ENCODE measurements around the gene PTPRK. TPM values are rescaled to one million over a fixed set of nuclear protein-coding genes. Genes with fewer than 3 reads are reported as not detected.

The PTPRK gene
- total RNA-seq, 1 donor from 2014 or later, result 117 TPM

- no peak for DNase-seq (ENCODE audit: low read depth)
- H3K36me3 ChIP-seq (ENCODE audit: control insufficient read depth, insufficient read depth, low read length), result no peaks in the 10 kb centered on the region
- no peaks in the 10 kb centered on the region for H3K27me3 ChIP-seq (ENCODE audit: control insufficient read depth, insufficient read depth, low read length)
- no peak overlapping the region for H3K4me3 ChIP-seq (ENCODE audit: low read depth, low read length)
- no peak for TF ChIP-seq CTCF (IDR thresholded peaks at IDR 0.05; ENCODE audit: insufficient read depth, low read length, poor library complexity, severe bottlenecking)
These were observed 7.8 kb upstream of the PTPRK start for GRCh38 chr6:128528241-128528640.

- no peak overlapping the region for H3K4me3 ChIP-seq (ENCODE audit: low read depth, low read length)
- no peaks in the 10 kb centered on the region for H3K27me3 ChIP-seq (ENCODE audit: control insufficient read depth, insufficient read depth, low read length)
- TF ChIP-seq CTCF (IDR thresholded peaks at IDR 0.05; ENCODE audit: insufficient read depth, low read length, poor library complexity, severe bottlenecking), result no peak
- H3K36me3 ChIP-seq (ENCODE audit: control insufficient read depth, insufficient read depth, low read length), result no peaks in the 10 kb centered on the region
- no peak for DNase-seq (ENCODE audit: low read depth)
These were observed 7.0 kb upstream of the PTPRK start for GRCh38 chr6:128527375-128527774.

GRCh38 chr6:128526152-128526914, 5.9 kb upstream of the PTPRK start:
- TF ChIP-seq CTCF (IDR thresholded peaks at IDR 0.05; ENCODE audit: insufficient read depth, low read length, poor library complexity, severe bottlenecking), result no peak
- Histone ChIP-seq H3K27me3 (ENCODE audit: control insufficient read depth, insufficient read depth, low read length) (no peaks in the 10 kb centered on the region), H3K4me3 (ENCODE audit: low read depth, low read length) (no peak overlapping the region), H3K36me3 (ENCODE audit: control insufficient read depth, insufficient read depth, low read length) (no peaks in the 10 kb centered on the region)
- no peak for DNase-seq (ENCODE audit: low read depth)

GRCh38 chr6:128525406-128525805, 5.0 kb upstream of the PTPRK start:
- Histone ChIP-seq H3K4me3 (ENCODE audit: low read depth, low read length) (no peak overlapping the region), H3K36me3 (ENCODE audit: control insufficient read depth, insufficient read depth, low read length) (no peaks in the 10 kb centered on the region), H3K27me3 (ENCODE audit: control insufficient read depth, insufficient read depth, low read length) (no peaks in the 10 kb centered on the region)
- TF ChIP-seq CTCF (IDR thresholded peaks at IDR 0.05; ENCODE audit: insufficient read depth, low read length, poor library complexity, severe bottlenecking), result no peak
- DNase-seq (ENCODE audit: low read depth), result no peak

GRCh38 chr6:128521282-128521632, 858 bp upstream of the PTPRK start:
- DNase-seq (ENCODE audit: low read depth), result no peak
- peak overlapping the region; percentile 57 for H3K4me3 ChIP-seq (ENCODE audit: low read depth, low read length)
- no peaks in the 10 kb centered on the region for H3K36me3 ChIP-seq (ENCODE audit: control insufficient read depth, insufficient read depth, low read length)
- no peaks in the 10 kb centered on the region for H3K27me3 ChIP-seq (ENCODE audit: control insufficient read depth, insufficient read depth, low read length)
- TF ChIP-seq CTCF (IDR thresholded peaks at IDR 0.05; ENCODE audit: insufficient read depth, low read length, poor library complexity, severe bottlenecking), result no peak

- H3K36me3 ChIP-seq (ENCODE audit: control insufficient read depth, insufficient read depth, low read length), result no peaks in the 10 kb centered on the region
- no peak for TF ChIP-seq CTCF (IDR thresholded peaks at IDR 0.05; ENCODE audit: insufficient read depth, low read length, poor library complexity, severe bottlenecking)
- peak overlapping the region; percentile 91 for H3K4me3 ChIP-seq (ENCODE audit: low read depth, low read length)
- no peak for DNase-seq (ENCODE audit: low read depth)
- H3K27me3 ChIP-seq (ENCODE audit: control insufficient read depth, insufficient read depth, low read length), result no peaks in the 10 kb centered on the region
These were observed 416 bp downstream of the PTPRK start for GRCh38 chr6:128519931-128520435.
